Measurements from ENCODE around the gene ANP32A.
A peak's percentile ranks its signal among the peaks of the same experiment; 100 is the strongest.

The ANP32A gene

DNA sequence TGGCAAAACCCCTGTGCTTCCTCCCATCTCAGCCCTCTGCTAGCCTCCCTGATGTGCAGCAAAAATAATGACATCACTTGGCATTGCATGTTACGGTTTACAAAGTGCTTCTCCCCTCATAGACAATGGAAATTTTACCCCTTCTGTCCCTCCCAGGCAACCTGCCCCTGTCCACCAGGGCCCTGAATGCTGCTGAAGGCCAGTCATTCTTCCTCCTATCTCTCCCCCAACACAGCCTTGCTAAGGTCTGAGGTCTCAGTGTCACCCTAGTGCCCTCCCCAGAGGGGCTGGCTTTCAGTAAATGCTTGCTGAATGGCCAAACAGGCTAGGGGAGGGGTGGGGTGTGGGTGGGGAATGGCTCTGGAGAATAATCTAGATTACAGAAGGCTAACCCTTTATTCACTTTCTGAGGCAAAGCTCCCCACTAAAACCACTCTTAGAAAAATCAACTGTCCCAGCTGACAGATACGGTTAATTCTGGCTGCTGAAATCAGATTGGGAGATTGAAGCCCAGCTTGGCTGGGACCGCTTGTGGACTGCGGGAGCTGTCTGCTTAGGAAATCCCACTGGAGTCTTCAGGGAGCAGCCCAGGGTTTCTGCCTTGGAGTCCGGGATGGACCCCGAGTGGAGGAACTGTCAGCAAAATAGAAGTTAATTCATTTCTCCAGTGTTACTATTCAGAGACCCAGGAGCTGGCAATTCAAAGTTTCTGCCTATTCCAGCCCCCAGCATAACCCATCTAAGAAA, 22.9 kb downstream of the ANP32A start:
- no peak for DNase-seq (ENCODE audit: low spot score)

DNA sequence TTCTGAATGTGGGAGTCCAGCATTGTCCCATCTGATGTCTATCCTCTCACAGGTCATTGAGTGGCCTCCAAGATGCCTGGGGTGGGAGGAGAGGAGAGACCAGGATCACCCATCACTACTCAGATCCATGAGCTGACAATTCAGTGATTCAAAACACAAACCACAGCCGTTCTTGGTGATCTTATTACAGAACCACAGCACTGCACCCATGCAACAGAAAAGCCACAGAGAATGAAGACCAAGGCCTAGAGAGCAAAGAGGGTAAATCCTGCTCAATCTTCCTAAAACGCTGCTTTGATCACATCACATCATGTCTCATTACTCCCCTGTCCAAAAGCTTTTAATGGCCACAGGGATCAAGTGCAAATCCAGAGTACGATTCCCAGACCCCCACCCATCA, 23.5 kb downstream of the ANP32A start:
- peak; percentile 38 for DNase-seq (ENCODE audit: low spot score)

DNA sequence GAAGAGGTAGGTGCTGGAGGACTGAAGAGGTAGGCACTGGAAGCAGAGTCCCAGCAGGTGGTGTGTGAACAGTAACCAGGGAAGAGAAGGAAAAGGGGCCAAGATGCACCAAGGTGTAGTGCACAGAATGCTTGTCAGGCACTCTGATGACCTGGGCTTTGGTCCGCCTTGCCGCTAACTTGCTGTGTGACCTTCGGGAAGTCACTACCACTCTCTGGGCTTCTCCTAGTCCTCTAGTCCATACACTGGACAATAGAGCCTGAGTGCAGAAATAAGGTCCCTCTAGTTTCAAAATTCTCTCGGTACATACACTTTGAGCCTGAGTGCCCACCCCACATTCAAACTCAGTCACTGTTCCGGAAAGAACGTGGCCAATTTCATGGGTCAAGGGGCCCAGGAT, 24.1 kb downstream of the ANP32A start:
- no peak for DNase-seq (ENCODE audit: low spot score)

DNA sequence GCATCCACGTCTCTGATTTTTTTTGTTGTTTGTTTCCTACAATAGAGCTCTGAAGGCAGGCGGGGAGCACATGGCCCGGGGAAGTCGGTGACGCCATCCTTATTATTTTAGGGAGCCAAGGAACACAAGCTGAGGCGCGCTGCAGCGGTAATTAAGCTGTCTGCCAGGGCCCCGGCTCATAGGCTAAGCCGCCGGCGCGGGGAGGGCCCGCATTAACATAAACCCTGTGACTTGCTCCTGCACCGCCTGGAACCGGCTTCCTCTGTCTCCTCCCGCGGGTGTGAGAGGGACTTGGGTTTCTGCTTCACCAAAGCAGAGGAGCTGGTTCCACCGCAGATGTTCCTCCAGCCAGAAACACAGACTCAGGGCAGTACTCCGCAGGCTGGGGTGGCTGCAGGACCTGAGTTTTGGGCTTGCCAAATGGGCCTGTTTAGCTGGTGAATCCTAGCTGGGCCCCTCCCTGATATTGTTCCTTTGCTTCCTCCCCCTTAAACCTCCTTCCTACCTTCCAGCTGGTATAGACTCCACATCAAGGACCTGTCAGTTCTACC, 25.3 kb downstream of the ANP32A start:
- DNase-seq (ENCODE audit: low spot score): peak; percentile 87

DNA sequence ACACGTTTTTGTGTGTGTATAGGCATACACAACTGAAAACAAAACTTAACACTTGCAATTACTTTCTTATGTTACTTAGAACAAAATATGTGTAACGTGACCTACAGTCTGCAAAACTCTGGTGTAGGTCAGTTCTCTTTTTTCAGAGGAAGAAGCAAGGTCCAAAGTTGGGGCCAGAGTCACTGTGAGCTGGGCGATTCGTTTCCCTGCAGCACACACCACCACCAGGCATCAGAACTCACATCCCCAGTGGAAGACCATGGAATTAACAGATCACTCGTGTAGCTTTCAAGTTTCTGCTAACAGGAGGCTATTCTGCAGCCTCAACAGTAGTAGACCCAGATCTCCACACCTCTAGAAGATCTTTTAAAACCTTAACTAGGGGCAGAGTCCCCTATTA, 25.8 kb downstream of the ANP32A start:
- DNase-seq (ENCODE audit: low spot score): peak; percentile 52

DNA sequence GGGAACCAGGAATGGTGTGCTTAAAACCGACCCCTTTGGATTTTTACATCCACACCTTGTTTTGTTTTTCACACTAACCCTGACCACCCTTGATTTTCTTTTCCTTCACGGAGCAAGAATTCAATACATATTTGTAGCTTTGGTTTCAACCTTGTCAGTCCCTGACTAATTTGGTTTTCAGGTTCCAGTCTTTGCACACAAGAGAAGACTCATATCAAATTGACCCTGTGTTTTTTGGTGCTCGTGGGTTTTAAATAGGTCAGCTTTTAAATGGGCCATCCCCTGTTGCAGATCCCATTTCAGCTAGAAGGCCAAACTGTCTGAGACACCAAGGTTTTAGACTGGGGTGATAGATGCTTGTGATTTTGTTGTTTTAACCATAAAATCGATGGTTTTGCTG, 26.4 kb downstream of the ANP32A start:
- no peak for DNase-seq (ENCODE audit: low spot score)

DNA sequence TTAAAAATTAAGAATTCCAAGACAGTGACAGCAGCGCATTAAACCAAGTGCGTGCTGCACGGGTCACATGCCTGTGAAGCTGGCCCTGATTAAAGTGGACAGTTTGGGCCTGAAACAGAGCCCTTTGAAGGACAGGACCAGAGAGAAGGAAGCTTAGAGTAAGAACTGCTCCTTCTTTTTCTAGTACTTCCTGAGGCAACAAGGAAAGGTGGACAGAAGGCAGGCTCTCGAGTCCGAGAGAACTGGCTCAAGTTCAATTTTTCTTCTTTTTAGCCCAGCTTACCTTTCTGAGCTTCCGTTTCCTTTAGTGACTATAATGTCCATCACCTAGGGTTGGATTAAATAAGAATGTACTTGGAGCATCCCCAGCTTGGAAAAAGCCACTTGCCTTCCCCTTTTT, 26.9 kb downstream of the ANP32A start:
- DNase-seq (ENCODE audit: low spot score): no peak

DNA sequence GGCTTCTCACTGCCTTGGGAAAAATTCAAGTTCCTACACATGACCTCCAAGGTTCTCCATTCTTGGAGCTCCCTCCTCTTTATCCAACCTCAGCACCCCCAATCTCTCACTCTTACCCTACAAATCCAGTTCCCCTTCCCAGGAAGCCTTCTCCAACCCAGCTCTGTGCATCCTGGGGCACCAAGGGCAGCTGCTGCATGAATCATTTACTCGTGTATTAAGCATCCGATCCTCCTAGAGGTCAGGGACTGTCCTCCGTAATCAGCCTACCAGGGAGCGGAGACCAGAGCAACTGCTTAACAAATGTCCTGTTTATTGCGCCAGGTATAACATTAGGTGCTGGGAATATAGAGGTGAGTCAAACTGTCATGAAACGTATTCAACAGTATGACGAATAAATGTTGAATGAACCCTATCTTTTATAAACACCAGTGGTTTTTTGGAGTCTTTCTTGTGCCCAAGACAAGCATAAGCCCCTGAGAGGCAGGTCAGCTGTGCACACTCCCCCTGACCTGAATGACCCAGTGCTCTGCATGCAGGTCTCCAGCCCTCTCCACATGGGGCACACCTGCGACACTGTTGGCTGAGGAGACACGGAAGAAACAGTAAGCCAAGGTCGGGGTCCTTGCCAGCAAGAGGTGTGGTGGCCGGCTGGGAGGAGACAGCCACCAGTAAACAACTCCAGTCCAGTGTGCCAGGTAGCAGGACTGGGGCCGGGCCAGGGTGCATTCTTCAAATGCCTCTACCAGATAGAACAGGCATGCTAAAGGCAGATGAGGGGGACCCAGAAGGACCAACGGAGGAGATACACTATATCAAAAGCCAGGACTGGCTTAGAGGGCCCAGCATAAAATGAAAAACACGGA, 27.6 kb downstream of the ANP32A start:
- DNase-seq (ENCODE audit: low spot score): no peak

DNA sequence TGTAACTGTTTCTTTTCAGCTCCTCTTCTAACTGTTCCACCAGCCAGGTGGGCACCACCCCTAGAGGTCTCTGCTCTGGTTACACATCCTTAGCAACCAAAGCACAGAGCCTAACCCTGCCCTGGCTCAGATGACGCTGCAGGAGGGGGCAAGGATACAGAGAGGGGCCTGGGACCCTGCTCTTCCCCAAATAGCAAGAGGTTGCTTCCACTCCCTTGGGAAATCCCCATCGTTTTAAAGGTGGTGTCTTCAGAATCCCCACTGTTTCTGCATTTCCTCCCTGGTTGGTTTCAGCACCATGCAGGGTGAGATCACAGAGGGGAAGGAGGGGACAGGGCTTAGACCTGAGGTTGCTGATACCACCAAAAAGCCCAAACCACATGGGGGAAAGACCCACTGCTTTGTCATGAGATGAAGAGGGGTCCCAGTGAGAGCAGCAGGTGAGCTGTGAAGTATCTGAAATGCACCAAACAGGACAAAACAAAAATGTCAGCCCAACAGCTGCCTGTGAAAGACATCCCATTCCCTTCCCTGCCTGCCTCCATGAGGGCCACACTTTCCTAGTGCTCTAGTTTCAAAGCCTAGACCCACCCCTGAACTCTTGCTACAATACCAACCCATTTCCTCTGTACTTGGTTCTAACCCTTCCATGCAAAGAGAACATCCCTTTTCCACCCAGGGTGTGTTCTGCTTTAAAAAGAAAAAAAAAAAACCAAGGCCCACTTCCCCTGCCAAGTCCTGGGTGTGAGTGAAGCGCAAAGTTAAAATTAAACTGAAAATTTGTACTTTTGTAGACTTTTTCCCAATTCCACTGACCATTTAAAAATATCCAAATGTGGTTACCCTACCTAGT, 29.0 kb downstream of the ANP32A start:
- no peak for DNase-seq (ENCODE audit: low spot score)

DNA sequence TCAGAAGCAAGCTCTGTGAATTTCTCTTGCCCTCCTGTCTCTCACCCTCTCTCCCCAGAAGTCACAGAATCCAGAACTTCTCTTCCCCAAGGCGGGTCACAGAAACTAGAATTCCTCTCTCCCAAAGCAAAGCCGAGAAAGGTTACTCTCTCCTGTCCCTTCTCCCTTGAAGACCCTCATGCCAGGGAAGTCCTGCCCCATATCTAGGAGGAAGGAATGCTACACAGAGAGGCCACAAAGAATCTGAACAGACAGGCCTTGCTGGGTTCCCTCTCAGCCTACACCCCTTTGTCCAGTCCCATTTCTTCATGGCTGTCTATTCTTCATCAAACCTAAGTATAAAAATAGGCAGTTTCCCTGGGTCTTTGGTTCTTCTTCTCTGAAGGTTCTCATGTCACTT, 29.8 kb downstream of the ANP32A start:
- DNase-seq (ENCODE audit: low spot score): no peak

DNA sequence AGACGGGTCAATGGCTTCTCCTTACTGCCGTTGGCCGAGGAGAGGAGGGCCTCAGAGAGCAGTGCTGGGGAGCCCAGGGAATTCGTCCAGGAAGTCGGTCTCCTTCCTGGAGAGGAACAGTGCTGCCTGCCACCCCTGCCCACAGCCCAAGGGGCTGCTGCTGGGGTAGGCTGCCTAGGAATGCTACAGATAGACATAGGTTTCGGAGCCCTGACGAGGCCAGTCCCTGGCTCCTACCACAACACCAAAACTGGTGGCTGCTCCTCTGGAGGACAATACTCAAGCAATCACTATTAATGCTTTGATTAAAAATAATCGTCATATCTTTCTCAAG, 30.5 kb downstream of the ANP32A start:
- DNase-seq (ENCODE audit: low spot score): no peak

DNA sequence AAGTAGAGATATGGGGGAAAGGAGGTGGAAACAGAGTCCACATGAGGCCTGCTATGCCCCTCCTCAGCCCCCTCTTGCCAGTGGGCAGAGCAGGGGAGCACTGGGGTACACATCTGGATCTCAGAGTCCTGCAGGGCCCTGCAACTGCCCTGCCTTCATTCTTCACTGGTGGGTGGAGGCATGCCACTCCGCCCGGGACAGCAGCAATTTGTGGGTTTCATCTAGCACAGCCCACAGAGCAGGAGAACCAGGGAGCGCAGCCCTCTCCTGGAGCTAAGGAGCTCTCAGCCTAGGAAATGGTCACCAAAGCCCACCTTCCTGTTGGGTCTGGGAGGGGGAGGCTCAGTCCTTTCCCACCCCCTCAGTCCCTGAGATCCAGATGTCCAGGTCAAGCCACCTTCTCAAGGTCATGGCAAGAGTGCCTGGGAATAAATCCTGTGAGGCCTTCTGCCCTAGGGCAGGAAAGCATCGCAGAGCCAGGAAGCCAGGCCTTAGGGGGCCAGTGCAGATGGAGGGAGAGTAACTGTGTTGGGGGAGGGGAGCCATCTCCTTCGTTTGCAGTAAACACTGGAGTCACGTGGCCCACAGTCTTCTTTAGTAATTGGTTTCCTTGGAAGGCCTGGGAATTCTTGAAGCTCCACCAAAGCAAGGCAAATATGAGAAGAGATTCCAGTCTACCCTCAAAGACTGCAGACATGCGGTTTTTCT, 31.0 kb downstream of the ANP32A start:
- DNase-seq (ENCODE audit: low spot score): no peak

DNA sequence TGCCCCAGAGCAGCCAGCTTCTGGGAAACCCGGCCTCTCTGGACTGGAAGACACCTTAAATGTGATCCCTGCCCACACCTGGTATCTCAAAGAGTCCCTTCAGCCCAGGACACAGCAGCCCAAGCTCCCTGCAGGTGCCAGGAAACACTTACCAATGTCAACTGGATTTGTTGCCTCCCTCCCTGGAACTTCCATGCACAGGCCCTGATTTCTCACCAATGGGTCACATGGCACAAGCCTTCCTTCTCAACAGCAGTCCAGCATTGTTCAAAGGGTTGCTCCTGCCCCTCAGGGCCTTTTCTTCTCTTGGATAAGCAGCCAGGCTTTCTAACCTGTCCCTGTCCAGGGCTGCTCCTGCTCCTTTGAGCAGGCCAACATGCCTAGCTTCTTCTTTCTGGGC, 31.6 kb downstream of the ANP32A start:
- DNase-seq (ENCODE audit: low spot score): no peak

DNA sequence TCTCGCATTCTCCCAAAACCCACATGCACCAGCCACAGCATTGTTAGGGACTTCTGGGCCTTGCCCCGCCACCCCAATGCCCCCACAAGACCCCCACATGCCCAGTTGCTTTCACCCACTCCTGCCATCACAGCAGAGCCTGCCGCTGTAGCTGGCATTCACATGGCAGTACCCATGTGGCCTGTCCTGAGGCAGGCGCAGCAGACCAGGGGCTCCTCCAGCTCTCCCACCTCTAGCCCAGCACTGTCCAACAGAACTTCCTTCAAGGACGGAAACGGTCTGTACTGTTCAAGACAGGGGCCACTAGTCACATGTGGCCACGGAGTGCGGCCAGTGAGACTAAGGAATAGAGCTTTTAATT, 32.5 kb downstream of the ANP32A start:
- no peak for DNase-seq (ENCODE audit: low spot score)

DNA sequence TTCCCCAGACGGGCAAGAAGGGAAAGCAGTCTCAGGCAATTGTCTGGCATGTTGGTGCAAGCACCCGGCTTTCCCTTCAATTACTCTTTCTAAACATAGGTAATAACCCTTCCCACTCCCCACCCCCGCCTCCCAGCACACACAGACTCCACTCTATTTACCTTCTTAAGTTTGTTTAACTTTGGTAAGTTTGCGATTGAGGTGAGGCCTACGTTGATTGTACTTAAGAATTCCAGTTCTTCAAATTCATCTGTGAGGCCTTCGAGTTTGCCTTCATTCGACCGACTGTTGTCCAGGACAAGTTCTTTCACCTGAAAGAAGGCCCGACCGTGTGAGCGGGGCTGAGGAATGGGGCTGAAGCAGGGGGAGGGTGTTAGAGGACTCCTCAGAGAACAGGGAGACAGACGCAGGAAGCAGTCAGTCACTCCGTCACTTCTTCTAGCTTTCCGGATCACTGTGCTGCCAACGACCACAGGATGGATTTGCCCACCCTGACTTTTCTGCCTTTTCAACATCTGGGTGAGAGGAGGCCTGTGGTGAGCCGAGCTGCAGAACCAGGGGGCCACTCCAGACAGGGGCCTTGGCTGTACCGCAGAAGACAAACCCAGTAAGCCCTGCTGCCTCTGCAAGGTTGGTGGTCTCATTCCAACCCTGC, 33.0 kb downstream of the ANP32A start:
- DNase-seq (ENCODE audit: low spot score): no peak

DNA sequence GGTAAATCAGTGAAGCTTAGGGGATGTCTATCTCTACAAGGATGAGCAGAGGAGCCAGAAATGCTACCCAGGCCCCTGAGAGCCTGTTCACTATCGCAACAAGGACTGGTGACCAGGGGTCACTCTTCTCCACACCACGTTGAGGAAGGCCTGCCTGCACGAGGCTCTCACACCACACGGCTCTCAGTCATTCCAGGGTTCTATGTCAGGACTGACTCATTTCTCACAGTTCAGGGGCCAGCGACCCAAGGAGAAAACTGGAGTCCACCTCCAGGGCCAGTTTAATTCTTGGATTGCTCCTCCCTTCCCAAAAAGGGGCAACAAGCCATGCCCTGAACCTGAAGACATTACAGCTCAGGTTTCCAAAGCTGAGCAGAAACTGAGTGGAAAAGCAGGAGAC, 33.9 kb downstream of the ANP32A start:
- no peak for DNase-seq (ENCODE audit: low spot score)

DNA sequence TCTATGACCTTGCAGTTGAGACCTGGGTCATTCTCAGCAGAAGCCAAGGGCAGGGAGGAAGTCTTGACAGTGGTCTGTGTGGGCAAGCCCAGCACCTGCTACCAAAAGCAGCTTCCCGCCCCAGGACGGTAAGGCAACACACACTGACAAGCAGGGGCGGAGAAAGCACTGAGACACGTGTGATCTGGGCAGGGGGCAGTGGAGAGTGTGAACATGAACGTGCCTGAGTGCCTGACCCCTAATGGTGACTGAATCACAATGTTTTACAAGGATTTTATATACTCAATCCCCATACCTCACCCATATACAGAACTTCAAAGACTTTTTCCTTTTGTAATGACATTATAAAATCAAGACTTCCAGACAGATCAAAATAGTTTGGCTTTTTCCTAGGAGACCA, 35.2 kb downstream of the ANP32A start:
- no peak for DNase-seq (ENCODE audit: low spot score)

DNA sequence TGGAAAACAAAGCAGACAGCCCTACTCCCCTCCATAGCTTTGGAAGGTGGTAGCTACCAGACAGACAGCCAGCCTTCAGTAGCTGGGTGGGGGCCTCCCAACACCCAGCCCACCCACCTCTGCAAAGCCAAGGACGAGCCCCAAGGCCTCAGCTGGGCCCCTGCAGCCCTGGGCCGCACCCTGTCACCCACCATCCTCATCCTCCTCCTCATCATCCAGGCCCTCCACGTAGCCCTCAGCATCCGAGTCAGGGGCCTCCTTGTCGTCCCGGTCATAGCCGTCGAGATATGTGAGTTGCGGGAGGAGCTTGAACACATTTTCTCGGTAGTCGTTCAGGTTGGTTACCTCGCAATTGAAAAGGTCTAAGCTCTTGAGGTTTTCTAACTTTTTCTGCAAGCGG, 36.5 kb downstream of the ANP32A start:
- no peak for DNase-seq (ENCODE audit: low spot score)

DNA sequence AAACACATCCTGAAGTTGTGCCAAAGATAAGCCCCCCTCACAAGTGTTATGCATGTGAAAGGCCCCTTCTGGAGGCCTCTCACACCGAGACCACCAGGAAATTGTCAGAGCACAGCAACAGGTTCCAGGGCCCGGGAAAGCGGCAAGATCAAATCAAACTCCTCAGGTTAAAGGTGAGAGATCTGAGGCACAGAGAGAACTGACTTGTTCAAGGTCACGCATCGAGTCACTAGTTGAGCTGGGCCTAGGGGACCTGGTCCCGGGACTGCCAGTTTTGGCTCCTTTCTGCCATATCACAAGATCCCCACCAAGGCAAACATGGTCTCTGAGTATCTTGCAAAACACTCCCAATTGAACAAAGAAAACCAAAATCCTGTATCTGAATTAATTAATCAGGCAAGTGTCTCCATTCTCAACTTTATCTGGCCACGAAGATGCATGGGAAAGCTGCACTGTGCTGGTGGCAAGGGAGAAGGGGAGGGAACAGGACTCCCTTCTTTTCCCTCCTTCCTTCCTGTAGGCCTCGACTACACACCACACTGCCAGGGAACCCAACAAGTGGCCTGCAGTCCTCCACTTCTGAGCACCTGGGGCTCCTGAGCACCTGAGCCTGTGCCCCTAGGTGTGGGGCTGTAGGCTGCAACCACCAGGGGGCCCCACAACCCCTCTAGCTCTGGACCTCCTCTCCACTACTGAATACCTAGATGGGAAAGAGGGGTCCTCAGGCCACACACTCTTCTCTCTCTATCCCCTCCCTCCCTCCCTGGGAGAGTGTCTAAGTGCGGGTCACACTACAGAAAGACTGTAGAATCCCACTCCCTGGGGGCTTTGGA, 37.3 kb downstream of the ANP32A start:
- peak; percentile 38 for DNase-seq (ENCODE audit: low spot score)

DNA sequence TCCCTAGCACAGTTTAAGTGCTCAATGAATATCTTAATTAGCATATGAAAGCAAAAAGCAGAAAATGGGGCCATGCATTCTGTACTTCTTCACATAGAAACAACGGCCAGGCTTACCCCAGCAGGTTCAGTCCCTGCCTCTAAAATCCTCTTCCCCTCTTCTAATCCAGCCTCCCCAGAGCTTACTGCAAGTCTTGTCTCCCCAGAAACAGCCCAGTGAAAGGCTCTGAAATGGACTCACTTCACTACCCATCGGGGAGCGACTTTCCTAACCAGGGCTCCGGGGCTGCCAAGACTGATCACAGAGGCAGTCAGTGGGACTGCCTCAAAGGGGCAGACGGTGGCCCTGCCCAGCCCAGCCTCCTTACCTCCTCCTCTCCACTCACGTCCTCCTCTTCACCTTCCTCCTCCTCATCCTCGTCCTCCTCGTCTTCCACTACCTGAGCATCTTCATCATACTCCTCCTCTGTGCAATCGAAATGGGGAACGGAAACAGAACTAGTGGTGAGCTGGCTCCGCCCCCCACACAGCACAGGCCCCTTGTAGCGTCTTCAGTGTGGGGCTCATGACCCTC, 38.0 kb downstream of the ANP32A start:
- no peak for DNase-seq (ENCODE audit: low spot score)

Measured in GM03348 (cell line).